NK-92 (cell line): Measurements from ENCODE around the gene RGS5.

Experiments
- DNase-seq: peaks from one replicate; lab custom pipeline; 2025; ENCODE audit not compliant: unreplicated experiment; lab: John Stamatoyannopoulos, UW

Gene RGS5

GRCh38 chr1:163186862-163187261 is 15.9 kb downstream of the RGS5 start:
- DNase-seq = no peak

GRCh38 chr1:163182330-163182949 is 20.3 kb downstream of the RGS5 start:
- DNase-seq = no peak

GRCh38 chr1:163178628-163179027 is 24.1 kb downstream of the RGS5 start:
- no peak for DNase-seq

- DNase-seq = no peak
Observed at GRCh38 chr1:163176797-163177196, 25.9 kb downstream of the RGS5 start.

GRCh38 chr1:163174524-163175437 is 27.9 kb downstream of the RGS5 start:
- DNase-seq = no peak

- DNase-seq = no peak
Observed at GRCh38 chr1:163173121-163173520, 29.6 kb downstream of the RGS5 start.

- DNase-seq = no peak
Observed at GRCh38 chr1:163172596-163172995, 30.1 kb downstream of the RGS5 start.

- no peak for DNase-seq
Observed at GRCh38 chr1:163171826-163172225, 30.9 kb downstream of the RGS5 start.

- no peak for DNase-seq
Observed at GRCh38 chr1:163170975-163171676, 31.6 kb downstream of the RGS5 start.

GRCh38 chr1:163170331-163170730 is 32.4 kb downstream of the RGS5 start:
- DNase-seq = no peak

- no peak for DNase-seq
Observed at GRCh38 chr1:163169553-163169952, 33.2 kb downstream of the RGS5 start.

- no peak for DNase-seq
Observed at GRCh38 chr1:163168053-163168452, 34.7 kb downstream of the RGS5 start.

GRCh38 chr1:163166886-163167555 is 35.7 kb downstream of the RGS5 start:
- DNase-seq = no peak

GRCh38 chr1:163165119-163165518 is 37.6 kb downstream of the RGS5 start:
- DNase-seq = no peak

- no peak for DNase-seq
Observed at GRCh38 chr1:163163881-163164582, 38.7 kb downstream of the RGS5 start.

- no peak for DNase-seq
Observed at GRCh38 chr1:163163163-163163562, 39.6 kb downstream of the RGS5 start.

- DNase-seq = no peak
Observed at GRCh38 chr1:163162381-163162914, 40.3 kb downstream of the RGS5 start.

- no peak for DNase-seq
Observed at GRCh38 chr1:163161841-163162240, 40.9 kb downstream of the RGS5 start.

- no peak for DNase-seq
Observed at GRCh38 chr1:163161337-163161736, 41.4 kb downstream of the RGS5 start.

GRCh38 chr1:163155606-163156005 is 47.1 kb downstream of the RGS5 start:
- no peak for DNase-seq
